NCI-H82 (cell line): Measurements from ENCODE around the gene DENND4A.
"Not testable (repeated sequence)": the region's sequence is repeated elsewhere in the genome, so short reads cannot be mapped to it uniquely, and the experiment has no call there.

Source experiments
- DNase-seq: peaks from one replicate; lab custom pipeline; 2025; lab: John Stamatoyannopoulos, UW

The DENND4A gene

DNA sequence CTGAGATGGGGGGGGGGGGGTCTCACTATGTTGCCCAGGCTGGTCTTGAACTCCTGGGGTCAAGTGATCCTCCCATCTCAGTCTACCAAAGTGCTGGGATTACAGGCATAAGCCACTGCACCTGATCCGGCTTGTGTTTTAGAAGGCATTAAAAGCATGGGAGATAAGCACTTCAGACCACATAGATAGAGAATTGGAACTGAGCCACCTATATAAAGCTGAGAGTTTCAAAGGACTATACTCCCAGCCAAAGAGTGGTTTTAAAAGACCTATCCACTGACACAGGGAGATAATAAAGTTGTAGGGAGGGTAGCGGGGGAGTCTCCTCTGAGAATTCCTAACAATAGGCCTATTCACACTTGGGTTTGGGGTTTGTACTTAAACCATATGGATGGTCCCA, 34.8 kb downstream of the DENND4A start:
- peak; percentile 69 for DNase-seq

GRCh38 chr15:65752151-65752700, 39.9 kb downstream of the DENND4A start:
- DNase-seq = no peak

DNA sequence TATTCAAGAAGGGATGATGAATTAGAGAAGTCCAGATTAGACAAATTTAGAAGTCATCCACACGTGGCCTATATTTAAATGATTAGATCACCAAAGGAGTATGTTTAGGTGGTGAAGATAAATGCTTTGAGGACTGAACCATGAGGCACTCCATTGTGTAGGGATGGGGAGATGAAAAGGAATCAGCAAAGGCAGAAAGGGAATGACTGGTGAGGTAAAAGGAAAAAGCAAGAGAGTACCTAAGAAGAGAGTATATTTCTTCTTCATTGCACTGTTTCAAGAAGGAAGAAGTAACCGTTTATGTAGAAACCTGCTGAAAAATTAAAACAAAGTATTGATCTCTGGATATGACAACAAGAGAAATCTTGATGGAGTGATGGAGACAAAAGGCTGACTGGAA, 40.7 kb downstream of the DENND4A start:
- no peak for DNase-seq

DNA sequence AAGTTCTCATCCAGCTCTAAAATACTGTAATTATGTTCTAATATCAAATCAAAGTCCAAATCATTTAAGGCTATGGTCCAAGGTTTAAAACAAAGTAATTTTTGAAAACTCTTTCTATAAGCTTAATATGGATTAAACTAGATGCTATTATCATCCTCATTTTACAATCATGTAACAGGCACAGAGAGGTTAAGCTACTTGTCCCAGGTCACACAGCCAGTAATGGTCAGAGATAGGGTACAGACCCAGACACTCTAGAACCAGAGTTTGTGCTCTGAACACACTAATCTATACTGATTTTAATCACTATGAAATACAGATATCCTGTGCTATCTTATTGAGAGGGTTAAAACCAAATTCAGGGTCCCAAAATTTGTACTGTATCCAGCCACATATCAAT, 44.8 kb downstream of the DENND4A start:
- DNase-seq = no peak

DNA sequence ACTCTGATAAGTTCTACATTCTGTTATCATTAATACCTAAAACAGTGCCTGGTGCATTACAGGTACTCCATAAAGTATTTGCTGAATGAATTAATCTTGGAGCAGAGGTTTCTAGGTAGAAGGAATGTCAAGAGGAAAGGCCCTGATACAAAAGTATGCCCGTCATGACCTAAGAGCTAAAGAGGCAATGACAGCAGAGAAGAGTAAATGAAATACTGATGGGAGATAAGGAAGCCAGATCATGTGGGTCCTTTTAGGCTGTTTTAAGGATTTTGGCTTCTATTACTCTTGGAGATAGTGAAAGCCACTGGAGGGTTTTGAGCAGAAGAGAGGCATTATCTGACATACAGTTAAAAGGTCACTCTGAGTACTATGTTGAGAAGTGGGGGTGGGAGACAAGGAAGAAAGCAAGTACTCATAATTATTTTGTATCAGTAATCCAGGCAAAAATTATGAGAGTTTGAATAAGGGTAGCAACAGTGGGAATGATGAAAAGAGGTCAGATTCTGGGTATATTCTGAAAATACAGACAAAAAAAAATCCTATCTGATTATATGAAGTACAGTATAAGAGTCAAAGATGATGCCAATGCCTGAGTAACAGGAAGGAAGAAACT, 48.3 kb downstream of the DENND4A start:
- no peak for DNase-seq

DNA sequence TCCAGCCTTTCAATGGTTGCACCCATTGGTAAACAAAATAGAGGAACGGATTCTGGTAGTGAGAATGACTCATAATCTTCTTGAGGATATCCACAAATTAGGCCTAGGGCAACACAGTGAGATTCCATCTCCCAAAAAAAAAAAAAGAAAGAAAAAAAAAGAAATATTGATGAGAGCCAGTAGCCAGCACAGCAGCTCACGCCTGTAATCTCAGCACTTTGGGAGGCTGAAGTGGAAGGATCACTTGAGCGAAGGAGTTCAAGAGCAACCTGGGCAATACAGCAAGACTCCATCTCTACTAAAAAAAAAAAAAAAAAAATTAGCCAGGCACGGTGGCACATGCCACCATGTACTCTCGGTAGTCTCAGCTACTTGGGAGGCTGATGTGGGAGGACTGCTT, 51.9 kb downstream of the DENND4A start:
- DNase-seq = no peak

- DNase-seq = no peak
Observed at GRCh38 chr15:65738649-65739048, 53.4 kb downstream of the DENND4A start.

GRCh38 chr15:65733599-65733998, 58.5 kb downstream of the DENND4A start:
- not testable (repeated sequence) for DNase-seq

DNA sequence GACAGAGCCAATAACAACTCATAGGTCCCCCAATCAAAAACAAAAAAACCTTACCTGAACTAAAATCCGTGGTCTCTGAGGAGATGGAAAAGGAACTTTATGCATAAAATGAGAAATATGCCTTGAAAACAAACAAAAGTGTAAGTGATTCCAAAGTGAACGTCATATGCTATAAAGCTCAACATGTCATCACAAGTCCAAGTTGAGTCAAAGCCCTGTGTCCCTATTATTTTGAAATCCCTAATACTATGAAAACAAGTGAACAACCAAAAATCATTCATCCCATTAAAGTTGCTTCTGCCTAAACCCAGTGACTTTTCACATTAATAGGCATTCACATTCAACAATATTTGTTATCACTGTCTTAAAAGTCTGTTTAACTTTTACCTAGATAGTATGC, 59.4 kb downstream of the DENND4A start:
- no peak for DNase-seq

GRCh38 chr15:65731926-65732325, 60.2 kb downstream of the DENND4A start:
- DNase-seq = no peak

- no peak for DNase-seq
Observed at GRCh38 chr15:65730549-65731172, 61.4 kb downstream of the DENND4A start.

DNA sequence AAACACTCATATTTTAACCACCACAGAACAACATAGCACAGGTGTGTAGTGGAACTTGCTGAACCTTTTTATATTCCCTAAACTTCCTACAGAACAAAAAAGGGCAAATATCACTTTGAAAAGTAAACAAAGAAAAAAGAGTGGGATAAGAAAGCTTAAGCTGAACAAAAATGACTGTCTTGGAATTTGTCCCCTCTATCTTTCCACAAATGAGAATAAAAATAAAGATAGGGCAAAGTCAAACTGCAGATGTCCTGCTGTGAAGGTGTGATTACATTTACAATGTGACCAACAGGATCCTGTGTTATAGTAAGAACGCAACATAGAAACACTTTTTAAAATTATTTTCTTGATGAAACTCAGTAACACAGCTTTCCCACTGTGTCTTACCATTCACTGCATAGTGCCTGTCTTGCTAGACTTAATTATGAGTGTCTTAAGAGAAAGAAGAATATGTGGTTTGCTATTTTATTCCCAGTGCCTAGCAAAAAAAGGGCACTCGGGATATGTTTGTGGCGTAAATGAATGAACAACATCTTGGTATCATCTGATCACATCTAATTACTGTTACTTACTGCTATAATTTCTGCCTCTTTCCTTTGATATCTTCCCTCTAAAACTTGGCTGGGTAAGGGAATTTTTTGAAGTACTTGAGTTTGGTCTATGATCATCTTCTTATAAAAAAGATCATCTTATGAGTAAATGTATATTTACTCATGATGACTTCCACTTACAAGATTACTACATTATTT, 67.5 kb downstream of the DENND4A start:
- no peak for DNase-seq

GRCh38 chr15:65723876-65724275, 68.2 kb downstream of the DENND4A start:
- DNase-seq = no peak

DNA sequence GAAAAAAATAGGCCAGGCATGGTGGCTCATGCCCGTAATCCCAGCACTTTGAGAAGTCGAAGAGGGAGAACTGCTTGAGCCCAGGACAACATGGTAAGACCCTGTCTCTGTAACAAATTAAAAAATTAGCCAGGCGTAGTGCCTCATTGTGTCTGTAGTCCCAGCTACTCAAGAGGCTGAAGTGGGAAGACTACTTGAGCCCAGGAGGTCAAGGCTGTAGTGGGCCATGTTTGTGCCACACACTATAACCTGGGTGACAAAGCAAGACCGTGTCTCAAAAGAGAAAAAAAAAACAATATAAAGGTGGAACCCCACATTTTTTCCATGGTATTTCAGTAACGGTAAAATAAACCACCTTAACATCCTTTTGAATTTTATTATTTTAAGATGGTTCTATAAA, 69.9 kb downstream of the DENND4A start:
- no peak for DNase-seq

DNA sequence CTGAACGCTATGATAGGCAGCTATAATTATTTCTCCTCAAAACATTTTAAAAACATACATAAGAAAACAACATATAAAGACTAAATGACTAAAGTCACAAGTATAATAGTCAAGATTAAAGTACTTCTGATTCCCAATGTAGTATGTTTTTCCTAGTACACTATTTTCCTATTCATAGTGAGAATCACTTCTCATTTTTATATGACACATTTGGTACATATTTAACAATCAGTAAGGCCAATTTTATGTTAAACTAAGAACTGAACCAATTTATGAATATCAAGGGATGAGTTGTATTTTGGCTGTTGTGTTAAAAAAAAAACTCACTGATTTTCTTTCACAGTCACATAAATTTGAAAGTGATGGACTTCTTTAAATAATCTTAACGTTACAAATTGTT, 79.7 kb downstream of the DENND4A start:
- DNase-seq = no peak

GRCh38 chr15:65695081-65695480, 97.0 kb downstream of the DENND4A start:
- DNase-seq = no peak

DNA sequence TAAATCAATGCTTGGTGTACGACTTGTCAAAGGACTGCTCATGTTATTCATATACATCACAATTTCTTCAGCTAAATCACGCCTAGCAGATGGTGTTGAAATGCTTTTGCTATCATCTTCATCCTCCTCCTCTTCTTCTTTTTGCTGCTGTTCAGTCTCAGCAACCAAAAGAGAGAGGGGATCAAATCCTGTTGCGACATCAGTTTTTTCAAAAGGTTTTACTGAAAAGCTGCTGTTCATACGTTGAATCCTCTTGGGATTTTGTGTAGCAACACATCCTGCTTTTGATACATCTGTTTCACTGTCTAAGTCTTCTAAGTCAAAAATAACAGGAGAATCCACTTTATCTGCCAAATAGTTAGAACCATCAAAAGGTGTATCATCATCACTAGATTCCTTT, 101.3 kb downstream of the DENND4A start:
- DNase-seq = no peak

DNA sequence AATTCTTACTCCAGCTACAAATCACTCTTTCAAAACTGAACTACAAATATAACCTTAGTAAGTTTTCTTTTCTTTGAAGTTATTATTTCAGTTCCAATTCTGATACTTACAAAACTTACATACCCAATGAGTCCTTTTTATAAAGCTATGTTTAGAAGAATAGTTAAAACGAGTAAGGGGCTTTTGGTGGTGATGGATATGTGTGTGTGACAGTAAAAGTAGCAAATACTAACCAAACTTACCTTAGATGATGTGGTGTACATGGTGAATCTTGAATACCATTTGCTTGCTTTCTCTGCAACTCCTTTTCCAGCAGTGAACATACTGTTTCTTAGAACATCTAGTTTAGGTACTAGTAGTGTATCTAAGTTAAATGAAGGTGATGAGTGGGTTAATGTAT, 101.9 kb downstream of the DENND4A start:
- DNase-seq = no peak

DNA sequence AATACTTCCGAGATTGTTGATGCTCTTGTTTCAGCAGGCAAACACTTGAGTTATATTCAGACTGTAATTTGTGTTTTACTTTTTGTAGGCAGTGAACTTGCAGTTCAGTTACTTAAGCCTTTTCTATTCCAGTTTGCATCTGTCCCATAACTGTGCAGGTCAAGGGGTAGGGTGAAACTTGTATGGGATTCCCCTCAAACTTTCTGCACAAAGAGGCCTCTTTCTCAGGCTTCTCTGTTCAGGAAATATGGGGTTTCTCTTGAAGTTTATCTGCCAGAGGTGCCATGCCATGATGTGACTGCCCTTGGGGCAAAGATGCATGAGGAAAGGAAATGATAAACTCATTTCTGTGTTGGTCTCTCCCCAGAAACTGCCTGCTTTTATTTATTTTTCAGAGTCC, 103.6 kb downstream of the DENND4A start:
- no peak for DNase-seq

DNA sequence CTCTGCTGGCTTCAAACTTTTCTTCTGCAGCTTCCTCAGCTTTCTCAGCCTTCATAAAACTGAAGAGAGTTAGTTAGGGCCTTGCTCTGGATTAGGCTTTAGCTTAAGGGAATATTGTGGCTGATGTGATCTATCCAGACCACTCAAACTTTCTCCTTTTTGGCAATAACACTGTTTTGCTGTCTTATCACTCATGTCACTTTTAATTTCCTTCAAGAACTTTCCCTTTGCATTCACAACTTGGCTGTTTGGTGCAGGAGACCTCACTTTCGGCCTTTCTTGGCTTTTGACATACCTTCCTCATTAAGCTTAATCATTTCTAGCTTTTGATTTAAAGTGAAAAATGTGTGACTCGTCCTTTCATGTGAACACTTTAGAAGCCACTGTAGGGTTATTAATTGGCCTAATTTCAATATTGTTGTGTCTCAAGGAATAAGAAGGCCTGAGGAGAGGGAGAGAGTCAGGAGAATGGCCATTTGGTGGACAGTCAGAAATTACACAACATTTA, 109.6 kb downstream of the DENND4A start:
- no peak for DNase-seq

GRCh38 chr15:65680544-65680943, 111.5 kb downstream of the DENND4A start:
- no peak for DNase-seq

DNA sequence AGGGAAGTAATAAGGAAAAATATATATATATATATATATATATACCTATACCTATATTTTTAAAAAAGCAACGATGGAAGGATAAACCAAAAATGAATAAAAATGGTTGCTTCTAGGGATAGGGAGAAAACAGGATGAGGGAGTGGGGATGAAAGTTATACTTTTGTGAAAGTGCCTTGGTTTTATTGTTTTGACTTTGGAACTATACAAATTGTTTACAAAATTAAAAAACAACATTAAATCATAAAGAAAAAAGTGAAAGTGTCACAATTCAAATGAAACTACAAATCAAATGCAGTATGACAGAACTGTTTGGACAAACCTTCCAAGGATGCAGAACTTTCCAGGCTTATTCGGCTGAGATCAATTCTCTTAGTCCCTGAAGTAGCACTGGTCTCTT, 116.0 kb downstream of the DENND4A start:
- DNase-seq = no peak

DNA sequence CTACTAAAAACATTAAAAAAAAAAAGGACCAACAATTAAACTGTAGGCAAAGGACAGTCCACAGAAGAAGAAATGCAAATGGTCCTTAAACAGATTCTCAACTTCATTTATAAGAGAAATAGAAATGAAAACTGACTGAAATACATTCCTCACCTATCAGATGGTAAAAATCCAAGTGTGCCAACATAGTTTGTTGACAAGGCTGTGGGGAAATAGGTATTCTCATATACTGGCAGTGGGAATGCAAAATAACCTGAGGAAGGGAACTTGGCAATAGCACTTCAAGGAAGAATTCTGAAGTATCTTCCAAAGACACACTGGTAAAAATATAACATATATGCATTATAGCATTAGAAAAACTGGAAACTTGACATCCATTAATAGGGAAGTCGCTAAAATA, 116.5 kb downstream of the DENND4A start:
- DNase-seq = no peak
